ENCODE results near the gene NFATC2IP. TPM values are rescaled to one million over a fixed set of nuclear protein-coding genes. Genes with fewer than 3 reads are reported as not detected.

NFATC2IP gene
- total and polyA plus RNA-seq, 2 of the 13 experiments (the other 11 are each of a cell fraction or from before 2014, with no cell fraction given) = 32.1 to 48.5 TPM

DNA sequence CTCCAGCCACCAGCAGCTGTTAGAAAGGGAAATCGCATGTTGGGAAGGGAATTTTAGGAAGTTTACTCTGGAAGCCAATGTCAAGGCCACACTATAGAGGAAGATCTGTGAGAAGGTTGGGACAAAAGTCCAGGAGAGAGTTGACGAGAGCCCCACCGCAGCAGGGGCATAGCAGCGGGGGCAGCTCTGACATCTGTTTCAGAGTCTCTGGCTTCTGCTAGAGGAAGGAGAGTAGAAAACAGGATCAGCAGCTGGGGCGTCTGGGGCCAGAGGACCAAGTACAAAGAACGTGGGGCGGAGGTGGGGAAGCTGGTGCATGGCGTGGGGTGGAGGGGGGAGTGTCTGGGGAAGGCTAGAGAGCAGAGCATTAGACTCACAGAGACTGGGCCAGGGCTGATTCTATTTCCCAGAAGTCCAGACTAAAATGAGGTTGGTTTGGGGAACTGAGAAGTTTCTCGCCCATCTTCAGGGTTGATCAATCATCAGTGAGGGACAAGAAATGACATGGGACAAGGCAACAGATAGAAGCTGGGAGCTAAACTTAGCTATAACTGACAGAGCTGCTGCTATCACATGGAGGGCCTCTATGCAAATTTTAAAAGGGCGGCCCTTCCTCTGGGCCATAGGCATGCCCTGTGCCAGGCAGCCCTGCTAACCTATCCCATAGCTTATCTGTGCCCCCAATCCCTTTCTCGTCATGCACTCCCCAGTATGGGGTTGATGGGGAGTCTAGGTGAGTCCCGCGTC, 26.9 kb upstream of the NFATC2IP start (continued):
- no peak; the same call in 1 of the 2 replicates for TF ChIP-seq YEATS4 (CRISPR knock-in tag; IDR thresholded peaks at IDR 0.05; ENCODE audit: borderline replicate concordance)
- TF ChIP-seq, protein P1, sequence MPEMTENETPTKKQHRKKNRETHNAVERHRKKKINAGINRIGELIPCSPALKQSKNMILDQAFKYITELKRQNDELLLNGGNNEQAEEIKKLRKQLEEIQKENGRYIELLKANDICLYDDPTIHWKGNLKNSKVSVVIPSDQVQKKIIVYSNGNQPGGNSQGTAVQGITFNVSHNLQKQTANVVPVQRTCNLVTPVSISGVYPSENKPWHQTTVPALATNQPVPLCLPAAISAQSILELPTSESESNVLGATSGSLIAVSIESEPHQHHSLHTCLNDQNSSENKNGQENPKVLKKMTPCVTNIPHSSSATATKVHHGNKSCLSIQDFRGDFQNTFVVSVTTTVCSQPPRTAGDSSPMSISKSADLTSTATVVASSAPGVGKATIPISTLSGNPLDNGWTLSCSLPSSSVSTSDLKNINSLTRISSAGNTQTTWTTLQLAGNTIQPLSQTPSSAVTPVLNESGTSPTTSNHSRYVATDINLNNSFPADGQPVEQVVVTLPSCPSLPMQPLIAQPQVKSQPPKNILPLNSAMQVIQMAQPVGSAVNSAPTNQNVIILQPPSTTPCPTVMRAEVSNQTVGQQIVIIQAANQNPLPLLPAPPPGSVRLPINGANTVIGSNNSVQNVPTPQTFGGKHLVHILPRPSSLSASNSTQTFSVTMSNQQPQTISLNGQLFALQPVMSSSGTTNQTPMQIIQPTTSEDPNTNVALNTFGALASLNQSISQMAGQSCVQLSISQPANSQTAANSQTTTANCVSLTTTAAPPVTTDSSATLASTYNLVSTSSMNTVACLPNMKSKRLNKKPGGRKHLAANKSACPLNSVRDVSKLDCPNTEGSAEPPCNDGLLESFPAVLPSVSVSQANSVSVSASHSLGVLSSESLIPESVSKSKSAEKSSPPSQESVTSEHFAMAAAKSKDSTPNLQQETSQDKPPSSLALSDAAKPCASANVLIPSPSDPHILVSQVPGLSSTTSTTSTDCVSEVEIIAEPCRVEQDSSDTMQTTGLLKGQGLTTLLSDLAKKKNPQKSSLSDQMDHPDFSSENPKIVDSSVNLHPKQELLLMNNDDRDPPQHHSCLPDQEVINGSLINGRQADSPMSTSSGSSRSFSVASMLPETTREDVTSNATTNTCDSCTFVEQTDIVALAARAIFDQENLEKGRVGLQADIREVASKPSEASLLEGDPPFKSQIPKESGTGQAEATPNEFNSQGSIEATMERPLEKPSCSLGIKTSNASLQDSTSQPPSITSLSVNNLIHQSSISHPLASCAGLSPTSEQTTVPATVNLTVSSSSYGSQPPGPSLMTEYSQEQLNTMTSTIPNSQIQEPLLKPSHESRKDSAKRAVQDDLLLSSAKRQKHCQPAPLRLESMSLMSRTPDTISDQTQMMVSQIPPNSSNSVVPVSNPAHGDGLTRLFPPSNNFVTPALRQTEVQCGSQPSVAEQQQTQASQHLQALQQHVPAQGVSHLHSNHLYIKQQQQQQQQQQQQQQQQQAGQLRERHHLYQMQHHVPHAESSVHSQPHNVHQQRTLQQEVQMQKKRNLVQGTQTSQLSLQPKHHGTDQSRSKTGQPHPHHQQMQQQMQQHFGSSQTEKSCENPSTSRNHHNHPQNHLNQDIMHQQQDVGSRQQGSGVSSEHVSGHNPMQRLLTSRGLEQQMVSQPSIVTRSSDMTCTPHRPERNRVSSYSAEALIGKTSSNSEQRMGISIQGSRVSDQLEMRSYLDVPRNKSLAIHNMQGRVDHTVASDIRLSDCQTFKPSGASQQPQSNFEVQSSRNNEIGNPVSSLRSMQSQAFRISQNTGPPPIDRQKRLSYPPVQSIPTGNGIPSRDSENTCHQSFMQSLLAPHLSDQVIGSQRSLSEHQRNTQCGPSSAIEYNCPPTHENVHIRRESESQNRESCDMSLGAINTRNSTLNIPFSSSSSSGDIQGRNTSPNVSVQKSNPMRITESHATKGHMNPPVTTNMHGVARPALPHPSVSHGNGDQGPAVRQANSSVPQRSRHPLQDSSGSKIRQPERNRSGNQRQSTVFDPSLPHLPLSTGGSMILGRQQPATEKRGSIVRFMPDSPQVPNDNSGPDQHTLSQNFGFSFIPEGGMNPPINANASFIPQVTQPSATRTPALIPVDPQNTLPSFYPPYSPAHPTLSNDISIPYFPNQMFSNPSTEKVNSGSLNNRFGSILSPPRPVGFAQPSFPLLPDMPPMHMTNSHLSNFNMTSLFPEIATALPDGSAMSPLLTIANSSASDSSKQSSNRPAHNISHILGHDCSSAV (CRISPR knock-in tag; IDR thresholded peaks at IDR 0.05; ENCODE audit: borderline replicate concordance) = no peak
- 0 out of 2 replicates have a peak, but pooled peaks have one; percentile 18 for TF ChIP-seq ZNF670 (CRISPR knock-in tag; IDR thresholded peaks at IDR 0.05; ENCODE audit: borderline replicate concordance)
- TF ChIP-seq SNAPC2 (CRISPR knock-in tag; IDR thresholded peaks at IDR 0.05) = no peak
- TF ChIP-seq NFIC (IDR thresholded peaks at IDR 0.05; ENCODE audit: low read length) = no peak
- TF ChIP-seq, protein P2, sequence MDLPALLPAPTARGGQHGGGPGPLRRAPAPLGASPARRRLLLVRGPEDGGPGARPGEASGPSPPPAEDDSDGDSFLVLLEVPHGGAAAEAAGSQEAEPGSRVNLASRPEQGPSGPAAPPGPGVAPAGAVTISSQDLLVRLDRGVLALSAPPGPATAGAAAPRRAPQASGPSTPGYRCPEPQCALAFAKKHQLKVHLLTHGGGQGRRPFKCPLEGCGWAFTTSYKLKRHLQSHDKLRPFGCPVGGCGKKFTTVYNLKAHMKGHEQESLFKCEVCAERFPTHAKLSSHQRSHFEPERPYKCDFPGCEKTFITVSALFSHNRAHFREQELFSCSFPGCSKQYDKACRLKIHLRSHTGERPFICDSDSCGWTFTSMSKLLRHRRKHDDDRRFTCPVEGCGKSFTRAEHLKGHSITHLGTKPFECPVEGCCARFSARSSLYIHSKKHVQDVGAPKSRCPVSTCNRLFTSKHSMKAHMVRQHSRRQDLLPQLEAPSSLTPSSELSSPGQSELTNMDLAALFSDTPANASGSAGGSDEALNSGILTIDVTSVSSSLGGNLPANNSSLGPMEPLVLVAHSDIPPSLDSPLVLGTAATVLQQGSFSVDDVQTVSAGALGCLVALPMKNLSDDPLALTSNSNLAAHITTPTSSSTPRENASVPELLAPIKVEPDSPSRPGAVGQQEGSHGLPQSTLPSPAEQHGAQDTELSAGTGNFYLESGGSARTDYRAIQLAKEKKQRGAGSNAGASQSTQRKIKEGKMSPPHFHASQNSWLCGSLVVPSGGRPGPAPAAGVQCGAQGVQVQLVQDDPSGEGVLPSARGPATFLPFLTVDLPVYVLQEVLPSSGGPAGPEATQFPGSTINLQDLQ (CRISPR knock-in tag; IDR thresholded peaks at IDR 0.05) = no peak
- no peak for TF ChIP-seq HOXA9 (CRISPR knock-in tag; IDR thresholded peaks at IDR 0.05; ENCODE audit: borderline replicate concordance)
- TF ChIP-seq, protein P3, sequence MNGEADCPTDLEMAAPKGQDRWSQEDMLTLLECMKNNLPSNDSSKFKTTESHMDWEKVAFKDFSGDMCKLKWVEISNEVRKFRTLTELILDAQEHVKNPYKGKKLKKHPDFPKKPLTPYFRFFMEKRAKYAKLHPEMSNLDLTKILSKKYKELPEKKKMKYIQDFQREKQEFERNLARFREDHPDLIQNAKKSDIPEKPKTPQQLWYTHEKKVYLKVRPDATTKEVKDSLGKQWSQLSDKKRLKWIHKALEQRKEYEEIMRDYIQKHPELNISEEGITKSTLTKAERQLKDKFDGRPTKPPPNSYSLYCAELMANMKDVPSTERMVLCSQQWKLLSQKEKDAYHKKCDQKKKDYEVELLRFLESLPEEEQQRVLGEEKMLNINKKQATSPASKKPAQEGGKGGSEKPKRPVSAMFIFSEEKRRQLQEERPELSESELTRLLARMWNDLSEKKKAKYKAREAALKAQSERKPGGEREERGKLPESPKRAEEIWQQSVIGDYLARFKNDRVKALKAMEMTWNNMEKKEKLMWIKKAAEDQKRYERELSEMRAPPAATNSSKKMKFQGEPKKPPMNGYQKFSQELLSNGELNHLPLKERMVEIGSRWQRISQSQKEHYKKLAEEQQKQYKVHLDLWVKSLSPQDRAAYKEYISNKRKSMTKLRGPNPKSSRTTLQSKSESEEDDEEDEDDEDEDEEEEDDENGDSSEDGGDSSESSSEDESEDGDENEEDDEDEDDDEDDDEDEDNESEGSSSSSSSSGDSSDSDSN (CRISPR knock-in tag; IDR thresholded peaks at IDR 0.05) = no peak
- no peak for TF ChIP-seq HHEX (CRISPR knock-in tag; IDR thresholded peaks at IDR 0.05)
- no peak for TF ChIP-seq SUZ12 (IDR thresholded peaks at IDR 0.05; ENCODE audit: low read depth, low read length)
- no peak for TF ChIP-seq NFATC3 (CRISPR knock-in tag; IDR thresholded peaks at IDR 0.05)
- TF ChIP-seq ZNF124 (CRISPR knock-in tag; IDR thresholded peaks at IDR 0.05) = no peak
- TF ChIP-seq ZNF614 (CRISPR knock-in tag; IDR thresholded peaks at IDR 0.05; ENCODE audit: borderline replicate concordance) = no peak
- TF ChIP-seq ZNF772 (CRISPR knock-in tag; IDR thresholded peaks at IDR 0.05) = 0 out of 2 replicates have a peak, but pooled peaks have one; percentile 18
- TF ChIP-seq FOSL2 (CRISPR knock-in tag; IDR thresholded peaks at IDR 0.05) = no peak
- TF ChIP-seq NCOA1 (CRISPR knock-in tag; IDR thresholded peaks at IDR 0.05) = no peak
- no peak for TF ChIP-seq ZSCAN12 (CRISPR knock-in tag; IDR thresholded peaks at IDR 0.05)

All from HepG2 (cell line).